ENCODE measurements around the gene BCL2L11. TPM values are rescaled to one million over a fixed set of nuclear protein-coding genes. Genes with fewer than 3 reads are reported as not detected.

The BCL2L11 gene
- total RNA-seq, 4 donors from 2014 or later: 8.9 to 27.0 (median 18.0) TPM

- no peaks in the 10 kb centered on the region for H3K4me1 ChIP-seq
- H3K36me3 ChIP-seq: no peaks in the 10 kb centered on the region
- no peaks in the 10 kb centered on the region for H3K9me3 ChIP-seq
- TF ChIP-seq CTCF (IDR thresholded peaks at IDR 0.05): no peak
- no peak for TF ChIP-seq POLR2A (IDR thresholded peaks at IDR 0.05)
- no peak for TF ChIP-seq EP300 (IDR thresholded peaks at IDR 0.05)
- no peak for TF ChIP-seq POLR2AphosphoS5 (IDR thresholded peaks at IDR 0.05)
- DNase-seq (ENCODE audit: low spot score in 2 of 2): no peak
- no peak overlapping the region for H3K4me3 ChIP-seq
- WGBS: 72% methylated on average over 3 of the region's 4 CpGs
- H3K27me3 ChIP-seq: no peaks in the 10 kb centered on the region
- H3K27ac ChIP-seq: no peak overlapping the region
Measured at GRCh38 chr2:111176867-111177266, 56.2 kb downstream of the BCL2L11 start.

GRCh38 chr2:111178296-111178695, 57.6 kb downstream of the BCL2L11 start:
- DNase-seq (ENCODE audit: low spot score in 2 of 2): no peak
- H3K27me3 ChIP-seq: no peaks in the 10 kb centered on the region
- no peaks in the 10 kb centered on the region for H3K36me3 ChIP-seq
- WGBS: 100% methylated on average over 4 of the region's 4 CpGs
- H3K4me3 ChIP-seq: no peak overlapping the region
- no peak overlapping the region for H3K27ac ChIP-seq
- no peaks in the 10 kb centered on the region for H3K9me3 ChIP-seq
- no peaks in the 10 kb centered on the region for H3K4me1 ChIP-seq
- TF ChIP-seq CTCF (IDR thresholded peaks at IDR 0.05): no peak
- TF ChIP-seq POLR2AphosphoS5 (IDR thresholded peaks at IDR 0.05): no peak
- no peak for TF ChIP-seq POLR2A (IDR thresholded peaks at IDR 0.05)
- TF ChIP-seq EP300 (IDR thresholded peaks at IDR 0.05): no peak

- WGBS: 81% methylated on average over 5 of the region's 5 CpGs
Measured at GRCh38 chr2:111178730-111179405, 58.2 kb downstream of the BCL2L11 start.

DNA sequence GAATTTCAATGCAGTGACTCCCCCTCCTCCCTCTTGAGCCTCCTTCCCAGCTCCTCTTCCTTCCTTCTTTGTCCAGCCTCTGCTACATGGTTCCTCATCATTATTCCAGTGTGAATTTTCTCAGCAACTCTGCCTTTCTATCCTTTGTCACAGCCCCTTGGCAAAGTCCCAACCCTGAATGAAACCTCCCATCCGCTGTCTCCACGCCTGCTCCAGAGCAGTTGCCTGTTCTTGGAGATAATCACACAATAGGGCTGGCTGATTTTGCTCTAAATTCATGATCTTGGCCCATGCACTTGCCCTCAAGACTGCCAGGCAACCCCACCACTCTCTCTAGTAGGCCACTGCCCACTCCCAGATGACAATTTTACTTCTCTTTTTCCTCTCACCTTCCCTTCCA, 61.4 kb downstream of the BCL2L11 start:
- H3K27ac ChIP-seq: no peak overlapping the region
- H3K4me3 ChIP-seq: no peak overlapping the region
- WGBS: 78% methylated on average over 2 of the region's 2 CpGs
- H3K36me3 ChIP-seq: no peaks in the 10 kb centered on the region
- TF ChIP-seq POLR2A (IDR thresholded peaks at IDR 0.05): no peak
- no peak for TF ChIP-seq CTCF (IDR thresholded peaks at IDR 0.05)
- TF ChIP-seq EP300 (IDR thresholded peaks at IDR 0.05): no peak
- TF ChIP-seq POLR2AphosphoS5 (IDR thresholded peaks at IDR 0.05): no peak
- H3K4me1 ChIP-seq: peaks cover 2% of the 10 kb centered on the region
- DNase-seq (ENCODE audit: low spot score in 2 of 2): no peak
- H3K9me3 ChIP-seq: no peaks in the 10 kb centered on the region
- H3K27me3 ChIP-seq: no peaks in the 10 kb centered on the region

More at GRCh38 chr2:111178730-111179405, 58.2 kb downstream of the BCL2L11 start:
- no peak overlapping the region for H3K27ac ChIP-seq
- TF ChIP-seq CTCF (IDR thresholded peaks at IDR 0.05) (no peak), POLR2A (IDR thresholded peaks at IDR 0.05) (no peak), POLR2AphosphoS5 (IDR thresholded peaks at IDR 0.05) (no peak), EP300 (IDR thresholded peaks at IDR 0.05) (no peak)
- H3K4me3 ChIP-seq: no peak overlapping the region
- no peak for DNase-seq (ENCODE audit: low spot score in 2 of 2)
- no peaks in the 10 kb centered on the region for H3K27me3 ChIP-seq
- H3K9me3 ChIP-seq: no peaks in the 10 kb centered on the region
- H3K36me3 ChIP-seq: no peaks in the 10 kb centered on the region
- no peaks in the 10 kb centered on the region for H3K4me1 ChIP-seq

DNA sequence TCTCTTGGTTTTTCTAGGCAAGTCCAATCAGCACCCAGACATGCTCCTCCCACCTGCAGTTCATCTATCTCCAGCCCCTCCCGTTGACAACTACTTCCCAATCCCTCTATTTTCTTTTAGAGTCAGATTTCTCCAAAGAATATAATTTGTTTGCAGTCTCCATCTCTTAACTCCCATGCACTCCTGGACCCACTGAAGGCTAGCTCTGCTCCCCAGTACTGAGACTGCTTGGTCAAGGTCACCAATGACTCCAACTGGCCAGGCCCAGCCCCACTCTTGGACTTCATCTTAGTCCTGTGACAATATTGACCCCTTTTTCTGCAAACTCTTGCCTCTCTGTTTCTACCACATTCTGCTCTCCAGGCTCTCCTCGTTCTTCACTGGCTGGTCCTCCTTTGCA, 62.0 kb downstream of the BCL2L11 start:
- Histone ChIP-seq H3K4me3 (no peak overlapping the region), H3K36me3 (no peaks in the 10 kb centered on the region), H3K27ac (no peak overlapping the region), H3K9me3 (no peaks in the 10 kb centered on the region), H3K27me3 (no peaks in the 10 kb centered on the region), H3K4me1 (peaks cover 2% of the 10 kb centered on the region)
- TF ChIP-seq POLR2A (IDR thresholded peaks at IDR 0.05) (no peak), POLR2AphosphoS5 (IDR thresholded peaks at IDR 0.05) (no peak), CTCF (IDR thresholded peaks at IDR 0.05) (no peak), EP300 (IDR thresholded peaks at IDR 0.05) (no peak)
- DNase-seq (ENCODE audit: low spot score in 2 of 2): no peak
- 73% methylated on average over 2 of the region's 2 CpGs for WGBS
